Measurements from ENCODE around the gene DPYD. TPM values are rescaled to one million over a fixed set of nuclear protein-coding genes. Genes with fewer than 3 reads are reported as not detected.

DPYD gene
- total RNA-seq, 1 experiment from 2014 or later = 0.46 TPM

DNA sequence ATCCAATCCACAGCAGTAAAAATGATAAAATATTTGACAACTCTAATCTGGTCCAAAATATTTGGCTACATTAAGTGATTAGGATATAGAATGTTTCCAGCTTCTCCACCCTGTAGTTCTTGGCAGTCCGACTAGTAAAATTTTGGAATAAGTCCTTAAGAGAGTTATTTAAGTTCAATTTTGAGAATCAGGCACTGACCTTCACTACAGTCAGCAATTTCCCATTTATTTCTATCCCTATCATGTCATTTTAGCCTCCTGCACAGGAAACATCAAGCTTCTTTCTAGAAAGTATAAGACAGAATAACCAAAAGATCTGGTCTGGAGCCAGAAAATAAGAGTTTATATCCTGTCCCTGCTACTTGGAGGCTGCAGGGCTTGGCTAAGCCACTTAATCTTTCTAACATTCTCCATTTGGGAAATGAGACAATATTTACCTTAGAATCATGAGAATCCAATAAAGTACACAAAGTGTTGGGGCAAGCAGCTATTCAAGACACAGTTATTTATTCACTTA, 162.2 kb downstream of the DPYD start:
- Mint-ChIP-seq H3K36me3 (no peaks in the 10 kb centered on the region), H3K27me3 (ENCODE audit: low read depth) (no peaks in the 10 kb centered on the region), H3K4me3 (no peak overlapping the region), H3K27ac (no peak overlapping the region), H3K9me3 (peaks cover 18% of the 10 kb centered on the region), H3K4me1 (no peaks in the 10 kb centered on the region)
- ATAC-seq (no peak), DNase-seq (ENCODE audit: low spot score) (no peak)
- ChIA-PET POLR2A (no interaction called here), CTCF (no interaction called here)
- TF ChIP-seq ZNF416 (CRISPR knock-in tag; IDR thresholded peaks at IDR 0.05) (no peak), AR (CRISPR knock-in tag; IDR thresholded peaks at IDR 0.05) (no peak), RORB (CRISPR knock-in tag; IDR thresholded peaks at IDR 0.05) (no peak), TEAD4 (CRISPR knock-in tag; IDR thresholded peaks at IDR 0.05) (no peak), NR2C2 (CRISPR knock-in tag; IDR thresholded peaks at IDR 0.05) (no peak), GTF2I (CRISPR knock-in tag; conservative IDR thresholded peaks at IDR 0.05) (no peak), TCF7 (CRISPR knock-in tag; IDR thresholded peaks at IDR 0.05; ENCODE audit: low read depth) (no peak), GRHL2 (CRISPR knock-in tag; IDR thresholded peaks at IDR 0.05; ENCODE audit: insufficient replicate concordance, severe bottlenecking) (no peak), ZNF263 (CRISPR knock-in tag; IDR thresholded peaks at IDR 0.05; ENCODE audit: low read depth) (no peak), PRDM15 (CRISPR knock-in tag; IDR thresholded peaks at IDR 0.05) (no peak), FOXP4 (CRISPR knock-in tag; IDR thresholded peaks at IDR 0.05) (no peak)
- TF ChIP-seq, protein P1, sequence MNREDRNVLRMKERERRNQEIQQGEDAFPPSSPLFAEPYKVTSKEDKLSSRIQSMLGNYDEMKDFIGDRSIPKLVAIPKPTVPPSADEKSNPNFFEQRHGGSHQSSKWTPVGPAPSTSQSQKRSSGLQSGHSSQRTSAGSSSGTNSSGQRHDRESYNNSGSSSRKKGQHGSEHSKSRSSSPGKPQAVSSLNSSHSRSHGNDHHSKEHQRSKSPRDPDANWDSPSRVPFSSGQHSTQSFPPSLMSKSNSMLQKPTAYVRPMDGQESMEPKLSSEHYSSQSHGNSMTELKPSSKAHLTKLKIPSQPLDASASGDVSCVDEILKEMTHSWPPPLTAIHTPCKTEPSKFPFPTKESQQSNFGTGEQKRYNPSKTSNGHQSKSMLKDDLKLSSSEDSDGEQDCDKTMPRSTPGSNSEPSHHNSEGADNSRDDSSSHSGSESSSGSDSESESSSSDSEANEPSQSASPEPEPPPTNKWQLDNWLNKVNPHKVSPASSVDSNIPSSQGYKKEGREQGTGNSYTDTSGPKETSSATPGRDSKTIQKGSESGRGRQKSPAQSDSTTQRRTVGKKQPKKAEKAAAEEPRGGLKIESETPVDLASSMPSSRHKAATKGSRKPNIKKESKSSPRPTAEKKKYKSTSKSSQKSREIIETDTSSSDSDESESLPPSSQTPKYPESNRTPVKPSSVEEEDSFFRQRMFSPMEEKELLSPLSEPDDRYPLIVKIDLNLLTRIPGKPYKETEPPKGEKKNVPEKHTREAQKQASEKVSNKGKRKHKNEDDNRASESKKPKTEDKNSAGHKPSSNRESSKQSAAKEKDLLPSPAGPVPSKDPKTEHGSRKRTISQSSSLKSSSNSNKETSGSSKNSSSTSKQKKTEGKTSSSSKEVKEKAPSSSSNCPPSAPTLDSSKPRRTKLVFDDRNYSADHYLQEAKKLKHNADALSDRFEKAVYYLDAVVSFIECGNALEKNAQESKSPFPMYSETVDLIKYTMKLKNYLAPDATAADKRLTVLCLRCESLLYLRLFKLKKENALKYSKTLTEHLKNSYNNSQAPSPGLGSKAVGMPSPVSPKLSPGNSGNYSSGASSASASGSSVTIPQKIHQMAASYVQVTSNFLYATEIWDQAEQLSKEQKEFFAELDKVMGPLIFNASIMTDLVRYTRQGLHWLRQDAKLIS (CRISPR knock-in tag; IDR thresholded peaks at IDR 0.05; ENCODE audit: borderline replicate concordance) = no peak
- TF ChIP-seq, protein P2, sequence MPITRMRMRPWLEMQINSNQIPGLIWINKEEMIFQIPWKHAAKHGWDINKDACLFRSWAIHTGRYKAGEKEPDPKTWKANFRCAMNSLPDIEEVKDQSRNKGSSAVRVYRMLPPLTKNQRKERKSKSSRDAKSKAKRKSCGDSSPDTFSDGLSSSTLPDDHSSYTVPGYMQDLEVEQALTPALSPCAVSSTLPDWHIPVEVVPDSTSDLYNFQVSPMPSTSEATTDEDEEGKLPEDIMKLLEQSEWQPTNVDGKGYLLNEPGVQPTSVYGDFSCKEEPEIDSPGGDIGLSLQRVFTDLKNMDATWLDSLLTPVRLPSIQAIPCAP (CRISPR knock-in tag; IDR thresholded peaks at IDR 0.05) = no peak
- TF ChIP-seq, protein P3, sequence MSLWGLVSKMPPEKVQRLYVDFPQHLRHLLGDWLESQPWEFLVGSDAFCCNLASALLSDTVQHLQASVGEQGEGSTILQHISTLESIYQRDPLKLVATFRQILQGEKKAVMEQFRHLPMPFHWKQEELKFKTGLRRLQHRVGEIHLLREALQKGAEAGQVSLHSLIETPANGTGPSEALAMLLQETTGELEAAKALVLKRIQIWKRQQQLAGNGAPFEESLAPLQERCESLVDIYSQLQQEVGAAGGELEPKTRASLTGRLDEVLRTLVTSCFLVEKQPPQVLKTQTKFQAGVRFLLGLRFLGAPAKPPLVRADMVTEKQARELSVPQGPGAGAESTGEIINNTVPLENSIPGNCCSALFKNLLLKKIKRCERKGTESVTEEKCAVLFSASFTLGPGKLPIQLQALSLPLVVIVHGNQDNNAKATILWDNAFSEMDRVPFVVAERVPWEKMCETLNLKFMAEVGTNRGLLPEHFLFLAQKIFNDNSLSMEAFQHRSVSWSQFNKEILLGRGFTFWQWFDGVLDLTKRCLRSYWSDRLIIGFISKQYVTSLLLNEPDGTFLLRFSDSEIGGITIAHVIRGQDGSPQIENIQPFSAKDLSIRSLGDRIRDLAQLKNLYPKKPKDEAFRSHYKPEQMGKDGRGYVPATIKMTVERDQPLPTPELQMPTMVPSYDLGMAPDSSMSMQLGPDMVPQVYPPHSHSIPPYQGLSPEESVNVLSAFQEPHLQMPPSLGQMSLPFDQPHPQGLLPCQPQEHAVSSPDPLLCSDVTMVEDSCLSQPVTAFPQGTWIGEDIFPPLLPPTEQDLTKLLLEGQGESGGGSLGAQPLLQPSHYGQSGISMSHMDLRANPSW (CRISPR knock-in tag; conservative IDR thresholded peaks at IDR 0.05; ENCODE audit: low read depth) = no peak

Measured in WTC11 (cell line).